ENCODE data around the gene STIP1. TPM values are rescaled to one million over a fixed set of nuclear protein-coding genes. Genes with fewer than 3 reads are reported as not detected.

The STIP1 gene
- total RNA-seq, 1 experiment from 2014 or later = 338 TPM

GRCh38 chr11:64180891-64181290 is 5.1 kb upstream of the STIP1 start:
- TF ChIP-seq, protein P1, sequence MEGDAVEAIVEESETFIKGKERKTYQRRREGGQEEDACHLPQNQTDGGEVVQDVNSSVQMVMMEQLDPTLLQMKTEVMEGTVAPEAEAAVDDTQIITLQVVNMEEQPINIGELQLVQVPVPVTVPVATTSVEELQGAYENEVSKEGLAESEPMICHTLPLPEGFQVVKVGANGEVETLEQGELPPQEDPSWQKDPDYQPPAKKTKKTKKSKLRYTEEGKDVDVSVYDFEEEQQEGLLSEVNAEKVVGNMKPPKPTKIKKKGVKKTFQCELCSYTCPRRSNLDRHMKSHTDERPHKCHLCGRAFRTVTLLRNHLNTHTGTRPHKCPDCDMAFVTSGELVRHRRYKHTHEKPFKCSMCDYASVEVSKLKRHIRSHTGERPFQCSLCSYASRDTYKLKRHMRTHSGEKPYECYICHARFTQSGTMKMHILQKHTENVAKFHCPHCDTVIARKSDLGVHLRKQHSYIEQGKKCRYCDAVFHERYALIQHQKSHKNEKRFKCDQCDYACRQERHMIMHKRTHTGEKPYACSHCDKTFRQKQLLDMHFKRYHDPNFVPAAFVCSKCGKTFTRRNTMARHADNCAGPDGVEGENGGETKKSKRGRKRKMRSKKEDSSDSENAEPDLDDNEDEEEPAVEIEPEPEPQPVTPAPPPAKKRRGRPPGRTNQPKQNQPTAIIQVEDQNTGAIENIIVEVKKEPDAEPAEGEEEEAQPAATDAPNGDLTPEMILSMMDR (conservative IDR thresholded peaks at IDR 0.05) = no peak
- H2AK5ac ChIP-seq (ENCODE audit: insufficient read length, low read length) = no peak overlapping the region
- no peak overlapping the region for H2AFZ ChIP-seq (ENCODE audit: low read length)

More at GRCh38 chr11:64180891-64181290, 5.1 kb upstream of the STIP1 start:
- peak overlapping the region in 1 of 2 experiments; percentile 60; a peak in 2 of 5 replicates for H3K4me3 Mint-ChIP-seq
- H3K56ac ChIP-seq (ENCODE audit: insufficient read length, low read depth, low read length) = no peak overlapping the region
- peaks cover 0 to 2% of the 10 kb centered on the region in 2 experiments; a peak in 2 of 5 replicates for H3K9me3 Mint-ChIP-seq
- no peaks in the 10 kb centered on the region; the same call in 1 of the 2 replicates for H3K27me3 Mint-ChIP-seq (ENCODE audit: low read depth)
- no peak overlapping the region for H3K18ac ChIP-seq (ENCODE audit: insufficient read length, low read depth, low read length)
- no peak overlapping the region for H3K9ac ChIP-seq (ENCODE audit: extremely low read depth, insufficient read length, low read length)
- H3K4me2 ChIP-seq (ENCODE audit: insufficient read depth, insufficient read length, low read length) = no peak overlapping the region
- no peak overlapping the region for H2BK5ac ChIP-seq (ENCODE audit: insufficient read length, low read length)
- no peak overlapping the region for H2BK20ac ChIP-seq (ENCODE audit: low read depth, low read length, poor library complexity, severe bottlenecking)
- no peaks in the 10 kb centered on the region; the same call in 1 of the 2 replicates for H3K27me3 ChIP-seq (ENCODE audit: insufficient read depth, low read length)
- no peak overlapping the region for H3K27ac ChIP-seq (ENCODE audit: insufficient read length, low read depth, low read length)
- H4K8ac ChIP-seq (replicated peaks; ENCODE audit: insufficient read length, low read depth, low read length) = no peak overlapping the region
- WGBS (ENCODE audit: extremely low coverage, insufficient read length, low lambda C conversion rate) = no CpG with 5 or more reads among the region's 5 CpGs
- no peak overlapping the region for H3K4ac ChIP-seq (ENCODE audit: low read depth, low read length)
- no peak overlapping the region for H3K27ac Mint-ChIP-seq
- H2BK12ac ChIP-seq (ENCODE audit: insufficient read length, low read depth, low read length) = no peak overlapping the region
- H4K91ac ChIP-seq (ENCODE audit: insufficient read length, low read depth, low read length) = no peak overlapping the region
- H3K79me2 ChIP-seq (ENCODE audit: insufficient read depth, low read length) = no peaks in the 10 kb centered on the region
- no peaks in the 10 kb centered on the region for H3K79me1 ChIP-seq (ENCODE audit: insufficient read depth, low read depth, low read length, poor library complexity, severe bottlenecking)
- no peaks in the 10 kb centered on the region for H3K9me3 ChIP-seq (ENCODE audit: control insufficient read depth, low read depth, low read length)
- H3K23ac ChIP-seq (ENCODE audit: insufficient read length, low read depth, low read length) = no peak overlapping the region
- peaks cover 8% of the 10 kb centered on the region for H3K23me2 ChIP-seq (ENCODE audit: insufficient read length, low read depth, low read length, poor library complexity, severe bottlenecking)
- H3T11ph ChIP-seq (ENCODE audit: low read length) = no peak overlapping the region
- H2BK120ac ChIP-seq (ENCODE audit: low read depth, low read length, poor library complexity, severe bottlenecking) = no peak overlapping the region
- H4K5ac ChIP-seq (ENCODE audit: insufficient read length, low read depth, low read length) = no peak overlapping the region
- no peak overlapping the region for H2BK15ac ChIP-seq (ENCODE audit: low read depth, low read length)
- peaks cover 4% of the 10 kb centered on the region; the same call in 1 of the 2 replicates for H3K4me1 ChIP-seq (ENCODE audit: insufficient read depth, low read length)
- H3K4me1 Mint-ChIP-seq = peaks cover 24 to 26% of the 10 kb centered on the region in 2 experiments
- peaks cover 18 to 31% (median 24%) of the 10 kb centered on the region in 3 experiments for H3K36me3 Mint-ChIP-seq (ENCODE audit: insufficient read depth in 1 of 3, low read depth in 3 of 3)
- DNase-seq = no peak
- H3K14ac ChIP-seq (ENCODE audit: insufficient read depth, low read length) = no peak overlapping the region
- peaks cover 3% of the 10 kb centered on the region for H4K20me1 ChIP-seq (ENCODE audit: control insufficient read depth, insufficient read depth, insufficient read length)

All from H9 (cell line).